H9 (cell line): Measurements from ENCODE around the gene CTSE. TPM values are rescaled to one million over a fixed set of nuclear protein-coding genes. Genes with fewer than 3 reads are reported as not detected.

Source experiments
- DNase-seq: peaks from one replicate; pipeline ENCODE4 v3.0.0-alpha.2; 2017
- H2AFZ ChIP-seq: one replicate; pipeline ENCODE4 v1.6.1; 2013; ENCODE audit warnings: mild to moderate bottlenecking, low read length, control low read depth, moderate library complexity
- H2AK5ac ChIP-seq: 2 replicates; pipeline ENCODE4 v1.6.1; 2013; ENCODE audit warnings: low read length, control low read depth, mixed read lengths; ENCODE audit not compliant: insufficient read length
- H2BK120ac ChIP-seq: one replicate; pipeline ENCODE4 v1.6.1; 2013; ENCODE audit warnings: low read depth, mild to moderate bottlenecking, low read length, control low read depth, inconsistent platforms; ENCODE audit not compliant: poor library complexity, severe bottlenecking
- H2BK12ac ChIP-seq: 2 replicates; pipeline ENCODE4 v1.6.1; 2013; ENCODE audit warnings: low read length, control low read depth, mixed read lengths, low read depth; ENCODE audit not compliant: insufficient read length
- H2BK15ac ChIP-seq: 2 replicates; pipeline ENCODE4 v1.6.1; 2013; ENCODE audit warnings: low read depth, low read length, control low read depth
- H2BK20ac ChIP-seq: one replicate; pipeline ENCODE4 v1.6.1; 2013; ENCODE audit warnings: low read depth, mild to moderate bottlenecking, low read length, control low read depth, inconsistent platforms; ENCODE audit not compliant: poor library complexity, severe bottlenecking
- H2BK5ac ChIP-seq: 2 replicates; pipeline ENCODE4 v1.6.1; 2013; ENCODE audit warnings: low read length, control low read depth, mixed read lengths; ENCODE audit not compliant: insufficient read length
- H3K14ac ChIP-seq: 2 replicates; pipeline ENCODE4 v1.6.1; 2013; ENCODE audit warnings: low read length, control low read depth; ENCODE audit not compliant: insufficient read depth
- H3K18ac ChIP-seq: 2 replicates; pipeline ENCODE4 v1.6.1; 2013; ENCODE audit warnings: low read depth, mild to moderate bottlenecking, mixed read lengths, low read length, control low read depth; ENCODE audit not compliant: insufficient read length
- H3K23ac ChIP-seq: 2 replicates; pipeline ENCODE4 v1.6.1; 2013; ENCODE audit warnings: low read length, control low read depth, mixed read lengths, low read depth; ENCODE audit not compliant: insufficient read length
- H3K23me2 ChIP-seq: 2 replicates; pipeline ENCODE4 v1.6.1; 2013; ENCODE audit warnings: low read depth, mild to moderate bottlenecking, mixed read lengths, low read length, control low read depth; ENCODE audit not compliant: insufficient read length, poor library complexity, severe bottlenecking
- H3K27ac ChIP-seq: 2 replicates; pipeline ENCODE4 v1.5.1; 2013; ENCODE audit warnings: low read length, control low read depth, mixed read lengths, low read depth; ENCODE audit not compliant: insufficient read length
- H3K27me3 ChIP-seq: 2 replicates; pipeline ENCODE4 v1.6.1; 2013; ENCODE audit warnings: low read length, control low read depth, inconsistent platforms; ENCODE audit not compliant: insufficient read depth
- H3K4ac ChIP-seq: 2 replicates; pipeline ENCODE4 v1.6.1; 2013; ENCODE audit warnings: low read depth, mild to moderate bottlenecking, control low read depth, inconsistent platforms, low read length, moderate library complexity
- H3K4me1 ChIP-seq: 2 replicates; pipeline ENCODE4 v1.6.1; 2013; ENCODE audit warnings: low read length, control low read depth, inconsistent platforms; ENCODE audit not compliant: insufficient read depth
- H3K4me2 ChIP-seq: 2 replicates; pipeline ENCODE4 v1.6.1; 2013; ENCODE audit warnings: low read length, control low read depth, mixed read lengths; ENCODE audit not compliant: insufficient read length, insufficient read depth
- H3K56ac ChIP-seq: 2 replicates; pipeline ENCODE4 v1.6.1; 2013; ENCODE audit warnings: low read depth, mild to moderate bottlenecking, mixed read lengths, low read length, control low read depth; ENCODE audit not compliant: insufficient read length
- H3K79me1 ChIP-seq: 2 replicates; pipeline ENCODE4 v1.6.1; 2013; ENCODE audit warnings: low read depth, mild to moderate bottlenecking, moderate library complexity, low read length, control low read depth, inconsistent platforms; ENCODE audit not compliant: insufficient read depth, poor library complexity, severe bottlenecking
- H3K79me2 ChIP-seq: 2 replicates; pipeline ENCODE4 v1.6.1; 2013; ENCODE audit warnings: low read length, control low read depth, inconsistent platforms; ENCODE audit not compliant: insufficient read depth
- H3K9ac ChIP-seq: 2 replicates; pipeline ENCODE4 v1.6.1; 2013; ENCODE audit warnings: low read length, control low read depth, mixed read lengths; ENCODE audit not compliant: insufficient read length; ENCODE audit errors: extremely low read depth
- H3K9me3 ChIP-seq: one replicate; pipeline ENCODE4 v1.6.1; 2013; ENCODE audit warnings: low read depth, low read length, inconsistent platforms; ENCODE audit not compliant: control insufficient read depth
- H3T11ph ChIP-seq: one replicate; pipeline ENCODE4 v1.6.1; 2013; ENCODE audit warnings: mild to moderate bottlenecking, low read length, control low read depth, inconsistent platforms
- H4K20me1 ChIP-seq: one replicate; pipeline ENCODE4 v1.6.1; 2013; ENCODE audit not compliant: control insufficient read depth, insufficient read length, insufficient read depth
- H4K5ac ChIP-seq: 2 replicates; pipeline ENCODE4 v1.6.1; 2013; ENCODE audit warnings: low read depth, mild to moderate bottlenecking, mixed read lengths, low read length, control low read depth; ENCODE audit not compliant: insufficient read length
- H4K8ac ChIP-seq: replicated peaks from 2 replicates; pipeline ENCODE4 v1.6.1; 2013; ENCODE audit warnings: low read length, control low read depth, mixed read lengths, low read depth; ENCODE audit not compliant: insufficient read length
- H4K91ac ChIP-seq: 2 replicates; pipeline ENCODE4 v1.6.1; 2013; ENCODE audit warnings: low read depth, mild to moderate bottlenecking, moderate library complexity, mixed read lengths, low read length, control low read depth; ENCODE audit not compliant: insufficient read length
- H3K27ac Mint-ChIP-seq, 3 experiments: 2 replicates in 2 of 3; 3 replicates in 1 of 3; pipeline ENCODE4 v1.8.0; 2020 to 2021; ENCODE audit warnings: mixed read lengths in 3 of 3, mild to moderate bottlenecking in 1 of 3, moderate library complexity in 1 of 3
- H3K27me3 Mint-ChIP-seq: 2 replicates; pipeline ENCODE4 v1.8.0; 2021; ENCODE audit warnings: low read depth, mild to moderate bottlenecking, moderate library complexity, mixed read lengths
- H3K36me3 Mint-ChIP-seq, 3 experiments: 2 replicates in 2 of 3; 3 replicates in 1 of 3; pipeline ENCODE4 v1.8.0; 2020 to 2021; ENCODE audit warnings: low read depth in 3 of 3, mixed read lengths in 3 of 3; ENCODE audit not compliant: insufficient read depth in 1 of 3
- H3K4me1 Mint-ChIP-seq, 2 experiments: 2 replicates each; pipeline ENCODE4 v1.8.0; 2020; ENCODE audit warnings: mixed read lengths in 2 of 2
- H3K4me3 Mint-ChIP-seq, 2 experiments: 2 replicates in 1 of 2; 3 replicates in 1 of 2; pipeline ENCODE4 v1.8.0; 2020 to 2021; ENCODE audit warnings: mild to moderate bottlenecking in 2 of 2, mixed read lengths in 2 of 2, moderate library complexity in 1 of 2
- H3K9me3 Mint-ChIP-seq, 2 experiments: 2 replicates in 1 of 2; 3 replicates in 1 of 2; pipeline ENCODE4 v1.8.0; 2020; ENCODE audit warnings: mild to moderate bottlenecking in 2 of 2, mixed read lengths in 2 of 2, moderate library complexity in 1 of 2
- CTCF ChIP-seq: fragments of 200-600 bp; sonication (generic); conservative IDR thresholded peaks from 3 replicates; pipeline ENCODE4 v1.8.0; 2021; ENCODE audit warnings: antibody characterized with exemption, mild to moderate bottlenecking
- WGBS: extraction: QIAGEN DNeasy Blood & Tissue Kit; methylation state at CpG from one replicate; pipeline ENCODE4 v1.1.7; 2013; ENCODE audit warnings: missing lambda C conversion rate, low lambda C conversion rate, mixed read lengths; ENCODE audit not compliant: insufficient read length; ENCODE audit errors: extremely low coverage; 5-methylcytosine and 5-hydroxymethylcytosine counted together
- total RNA-seq: library from RNA; stranded (reverse); gene quantifications from 2 replicates; pipeline ENCODE4 v1.2.1, GENCODE V29; 2021

The CTSE gene
- total RNA-seq, 1 experiment from 2014 or later = not detected

- Histone ChIP-seq H4K5ac (no peak overlapping the region), H2BK12ac (no peak overlapping the region), H3K9ac (no peak overlapping the region), H4K20me1 (no peaks in the 10 kb centered on the region), H2AFZ (no peak overlapping the region), H2BK120ac (no peak overlapping the region), H3K56ac (no peak overlapping the region), H3K4ac (no peak overlapping the region), H3K14ac (no peak overlapping the region), H3K23me2 (no peaks in the 10 kb centered on the region), H2BK15ac (no peak overlapping the region), H2AK5ac (no peak overlapping the region), H2BK5ac (no peak overlapping the region), H4K91ac (no peak overlapping the region), H3K4me1 (no peaks in the 10 kb centered on the region; the same call in 1 of the 2 replicates), H2BK20ac (no peak overlapping the region), H3K18ac (no peak overlapping the region), H3K4me2 (no peak overlapping the region), H3K79me2 (no peaks in the 10 kb centered on the region), H3T11ph (no peak overlapping the region), H3K23ac (no peak overlapping the region), H4K8ac (no peak overlapping the region), H3K9me3 (no peaks in the 10 kb centered on the region), H3K27me3 (no peaks in the 10 kb centered on the region), H3K27ac (no peak overlapping the region), H3K79me1 (no peaks in the 10 kb centered on the region)
- H3K9me3 Mint-ChIP-seq = peaks cover 14 to 18% of the 10 kb centered on the region in 2 experiments
- H3K27me3 Mint-ChIP-seq = peaks cover 7% of the 10 kb centered on the region
- DNase-seq = no peak
- H3K4me3 Mint-ChIP-seq = no peak overlapping the region
- no peak overlapping the region for H3K27ac Mint-ChIP-seq
- peaks cover 6 to 10% (median 9%) of the 10 kb centered on the region in 3 experiments for H3K36me3 Mint-ChIP-seq
- WGBS = no CpG with 5 or more reads among the region's 6 CpGs
- peaks cover 0 to 13% of the 10 kb centered on the region in 2 experiments; a peak in 2 of 4 replicates for H3K4me1 Mint-ChIP-seq
- no peak for TF ChIP-seq CTCF
Observed at GRCh38 chr1:206062464-206062863, 38.8 kb upstream of the CTSE start.
